Thoracic aorta (tissue), 2 donors: ENCODE results near the gene ACACA. TPM values are rescaled to one million over a fixed set of nuclear protein-coding genes. Genes with fewer than 3 reads are reported as not detected.

ENCODE experiments used
- ATAC-seq: fragments of 150-250 bp; one replicate; pipeline ENCODE4 v1.8.0; 2017; ENCODE audit warnings: low read depth; ENCODE audit not compliant: insufficient number of reproducible peaks, low FRiP score
- DNase-seq: peaks from one replicate; pipeline ENCODE4 v3.0.0-alpha.2; 2020; ENCODE audit warnings: low spot score
- H3K27ac ChIP-seq, 2 donors: fragments of 200-600 bp; sonication (generic); 1 replicate in 1 of 2; 2 replicates in 1 of 2; pipeline ENCODE4 v1.5.1; 2016; ENCODE audit warnings: mild to moderate bottlenecking in 2 of 2, moderate library complexity in 2 of 2
- H3K27me3 ChIP-seq: fragments of 200-600 bp; sonication (generic); replicated peaks from 2 replicates; pipeline ENCODE4 v1.6.0; 2016; ENCODE audit warnings: mild to moderate bottlenecking; ENCODE audit not compliant: insufficient read depth
- H3K36me3 ChIP-seq: fragments of 200-600 bp; sonication (generic); one replicate; pipeline ENCODE4 v1.5.1; 2016
- H3K4me1 ChIP-seq, 2 donors: fragments of 200-600 bp; sonication (generic); 1 replicate in 1 of 2; 2 replicates in 1 of 2; pipeline versions ENCODE4 v1.5.1 to v1.6.0; 2016; ENCODE audit warnings: low read depth in 2 of 2, mild to moderate bottlenecking in 1 of 2; ENCODE audit not compliant: control insufficient read depth in 1 of 2
- H3K4me3 ChIP-seq: fragments of 200-600 bp; sonication (generic); 2 replicates; pipeline ENCODE4 v1.5.1; 2016; ENCODE audit warnings: mild to moderate bottlenecking
- H3K9me3 ChIP-seq: fragments of 200-600 bp; sonication (generic); 2 replicates; pipeline ENCODE4 v1.5.1; 2016
- CTCF ChIP-seq: fragments of 200-600 bp; sonication (generic); IDR thresholded peaks from one replicate; pipeline ENCODE4 v1.5.1; 2019; ENCODE audit warnings: antibody characterized with exemption
- total RNA-seq, 2 donors: library from RNA; depleted of rRNA; stranded (reverse); fragments of >200 nt; gene quantifications; one replicate each; pipeline versions ENCODE4 v1.1.0 to v1.2.3, GENCODE V29; 2016

Gene ACACA
- total RNA-seq, 2 donors from 2014 or later = 20.7 to 34.0 TPM

GRCh38 chr17:37037590-37038155 lies 369.0 kb downstream of the ACACA start:
- Histone ChIP-seq H3K36me3 (no peaks in the 10 kb centered on the region), H3K27ac (no peak overlapping the region), H3K9me3 (no peaks in the 10 kb centered on the region), H3K4me1 (no peaks in the 10 kb centered on the region), H3K4me3 (no peak overlapping the region), H3K27me3 (no peaks in the 10 kb centered on the region)
- TF ChIP-seq CTCF = no peak
- ATAC-seq = no peak
- no peak for DNase-seq

Other genes with a start within 250 kb of the ACACA start
- gene C17orf78, start 30.9 kb downstream of the ACACA start, total RNA-seq = not detected
- gene TADA2A, start 50 bp upstream of the ACACA start, total RNA-seq = 10 to 100 TPM in 1 of 2 donors, 1 to 10 TPM in 1; 8.1 to 14.7 TPM
- 10 to 100 TPM; 18.1 to 22.2 TPM for gene DUSP14, start 83.1 kb upstream of the ACACA start, total RNA-seq
- 10 to 100 TPM; 23.6 to 28.6 TPM for gene SYNRG, start 202.6 kb upstream of the ACACA start, total RNA-seq
- 10 to 100 TPM in 1 of 2 donors, 1 to 10 TPM in 1; 9.2 to 22.7 TPM for gene DDX52, start 236.6 kb upstream of the ACACA start, total RNA-seq